ES-I3 (cell line): Measurements from ENCODE around the gene ZC3H15.
A peak's percentile ranks its signal among the peaks of the same experiment; 100 is the strongest.
"Not testable (repeated sequence)": the region's sequence is repeated elsewhere in the genome, so short reads cannot be mapped to it uniquely, and the experiment has no call there.

Source experiments
- H3K36me3 ChIP-seq: 2 replicates; pipeline ENCODE4 v1.6.1; 2013; ENCODE audit warnings: mild to moderate bottlenecking, low read length, control low read depth, moderate library complexity; ENCODE audit not compliant: insufficient read depth
- H3K4me1 ChIP-seq: 2 replicates; pipeline ENCODE4 v1.6.1; 2013; ENCODE audit warnings: mild to moderate bottlenecking, control low read depth, low read length; ENCODE audit not compliant: insufficient read depth
- H3K9ac ChIP-seq: 2 replicates; pipeline ENCODE4 v1.6.1; 2013; ENCODE audit warnings: low read depth, mild to moderate bottlenecking, low read length, moderate library complexity
- H3K9me3 ChIP-seq: 2 replicates; pipeline ENCODE4 v1.6.1; 2013; ENCODE audit warnings: mild to moderate bottlenecking, low read length, moderate library complexity; ENCODE audit not compliant: control insufficient read depth, insufficient read depth

The ZC3H15 gene

DNA sequence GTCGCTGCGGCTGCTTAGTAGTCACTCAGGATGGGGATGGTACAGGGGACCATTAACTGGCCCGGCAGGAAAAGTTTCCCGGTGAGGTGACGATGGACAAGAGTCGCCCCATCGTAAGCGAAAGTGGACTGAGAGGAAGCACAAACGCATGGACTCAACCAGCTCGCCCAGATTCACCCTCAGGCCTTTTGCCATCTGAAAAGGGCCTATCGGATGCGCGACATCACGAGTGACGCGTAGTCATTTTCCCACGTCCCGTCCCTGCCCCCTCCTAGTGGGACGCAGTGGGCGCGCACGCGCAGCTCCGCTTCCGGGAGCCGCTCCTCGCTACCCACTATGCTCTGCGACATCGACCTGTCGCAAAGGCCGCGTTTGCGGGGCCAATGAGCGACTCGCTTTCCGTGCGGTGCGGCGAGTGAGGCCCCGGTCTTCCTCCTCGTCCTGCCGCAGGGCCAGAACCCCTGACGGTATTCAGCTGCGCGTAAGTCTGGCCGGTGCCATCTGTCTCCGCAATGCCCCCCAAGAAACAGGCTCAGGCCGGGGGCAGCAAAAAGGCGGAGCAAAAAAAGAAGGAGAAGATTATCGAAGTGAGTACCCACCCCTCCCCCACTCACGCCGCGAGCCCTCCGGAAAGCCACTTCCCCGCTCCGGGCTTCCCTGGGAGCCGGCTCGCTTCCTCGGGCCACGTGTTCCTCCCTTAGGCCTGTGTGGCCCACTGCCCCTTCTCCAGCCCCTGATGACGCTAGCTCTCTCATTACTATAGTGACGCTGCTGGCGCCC, at the start of gene ZC3H15:
Gene ZC3H15 (plus strand): TSS at position 390 of the 780 bp plus-strand sequence. CDS start 123 bp downstream, at position 513.
- Histone ChIP-seq H3K9ac (peak within 1 kb of the TSS; percentile 79), H3K4me1 (peaks cover 15% of the 10 kb centered on the region; the same call in 1 of the 2 replicates), H3K36me3 (no peaks in the 10 kb centered on the region), H3K9me3 (no peaks in the 10 kb centered on the region)

DNA sequence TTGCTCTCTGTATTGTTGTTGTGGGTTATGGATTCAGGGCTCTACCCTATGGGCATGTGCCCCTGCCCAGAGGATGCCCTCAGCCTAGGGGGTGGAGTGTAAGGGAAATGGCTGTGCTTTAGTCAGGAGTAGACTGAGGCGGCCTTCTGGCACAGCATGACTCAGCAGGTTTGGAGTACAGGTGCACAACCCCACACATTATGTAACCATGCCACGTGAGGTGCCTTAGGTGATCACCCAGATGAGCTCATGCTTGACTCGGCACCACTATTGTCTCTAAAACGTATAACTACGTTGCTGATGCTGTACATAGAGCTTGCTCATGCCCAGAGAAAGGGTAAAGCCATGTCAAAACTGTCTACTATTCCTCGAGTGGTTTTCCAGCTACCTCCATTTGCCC, 48.3 kb upstream of the ZC3H15 start:
- Histone ChIP-seq H3K9ac (no peak overlapping the region), H3K36me3 (no peaks in the 10 kb centered on the region)

DNA sequence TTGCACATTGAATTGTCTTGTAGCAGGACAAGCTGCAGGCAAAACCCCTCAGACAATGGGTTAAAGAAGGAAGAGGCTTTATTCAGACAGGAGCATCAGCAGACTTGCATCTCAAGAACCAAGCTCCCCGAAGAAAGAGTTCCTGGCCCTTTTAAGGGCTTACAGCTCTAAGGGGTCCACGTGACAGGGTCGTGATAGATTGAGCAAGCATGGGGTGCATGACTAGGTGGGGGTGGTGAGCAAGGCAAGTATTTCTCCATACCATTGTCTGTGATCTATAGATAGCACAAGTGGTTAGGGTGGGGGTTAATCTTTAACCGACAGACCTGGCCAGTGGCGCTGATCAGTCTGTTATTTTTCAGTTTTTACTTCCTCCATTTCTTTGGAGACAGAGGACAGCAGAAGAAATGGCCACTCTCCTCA, 46.4 kb upstream of the ZC3H15 start:
- not testable (repeated sequence) for H3K4me1 ChIP-seq, H3K9ac ChIP-seq, H3K9me3 ChIP-seq, H3K36me3 ChIP-seq

More for the DNA sequence above, 48.3 kb upstream of the ZC3H15 start:
- no peaks in the 10 kb centered on the region for H3K4me1 ChIP-seq
- H3K9me3 ChIP-seq, result peaks cover 4% of the 10 kb centered on the region; the same call in 1 of the 2 replicates

DNA sequence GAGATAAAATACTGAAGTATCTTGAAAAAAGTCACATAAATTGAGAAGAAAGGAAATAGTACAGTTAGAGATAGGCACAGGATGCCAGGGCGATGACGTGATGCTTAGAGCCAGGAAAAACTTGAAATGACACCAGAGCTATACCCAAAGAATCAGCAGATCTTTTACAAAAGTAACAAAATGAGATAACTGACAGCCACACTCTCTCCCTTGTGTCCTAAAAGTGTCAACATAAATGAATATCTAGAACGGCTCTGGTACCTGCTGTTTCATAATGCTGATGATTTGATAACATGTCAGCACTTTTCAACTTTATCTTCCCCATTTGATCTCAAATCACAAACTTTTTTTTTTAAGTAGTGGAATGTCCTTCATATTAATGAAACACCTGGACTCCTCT, 45.6 kb upstream of the ZC3H15 start:
- H3K36me3 ChIP-seq, result no peaks in the 10 kb centered on the region
- no peaks in the 10 kb centered on the region for H3K4me1 ChIP-seq
- H3K9me3 ChIP-seq, result peaks cover 4% of the 10 kb centered on the region; the same call in 1 of the 2 replicates
- no peak overlapping the region for H3K9ac ChIP-seq

DNA sequence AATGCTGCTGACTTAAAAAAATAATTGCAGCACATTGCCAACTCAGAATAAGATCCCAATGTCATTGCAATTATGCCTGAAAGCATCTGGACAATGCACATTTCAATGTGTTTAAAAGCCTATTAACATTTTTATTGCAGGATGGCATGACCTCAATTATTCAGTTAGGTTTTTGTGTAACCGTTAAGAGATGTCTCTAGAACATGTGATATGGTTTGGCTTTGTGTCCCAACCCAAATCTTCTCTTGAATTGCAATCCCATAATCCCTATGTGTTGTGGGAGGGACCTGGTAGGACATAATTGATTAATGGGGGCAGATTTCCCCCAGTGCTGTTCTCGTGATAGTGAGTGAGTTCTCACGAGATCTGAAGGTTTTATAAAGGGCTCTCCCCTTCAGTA, 43.2 kb upstream of the ZC3H15 start:
- Histone ChIP-seq H3K9ac (no peak overlapping the region), H3K9me3 (peaks cover 4% of the 10 kb centered on the region; the same call in 1 of the 2 replicates), H3K4me1 (no peaks in the 10 kb centered on the region), H3K36me3 (no peaks in the 10 kb centered on the region)

DNA sequence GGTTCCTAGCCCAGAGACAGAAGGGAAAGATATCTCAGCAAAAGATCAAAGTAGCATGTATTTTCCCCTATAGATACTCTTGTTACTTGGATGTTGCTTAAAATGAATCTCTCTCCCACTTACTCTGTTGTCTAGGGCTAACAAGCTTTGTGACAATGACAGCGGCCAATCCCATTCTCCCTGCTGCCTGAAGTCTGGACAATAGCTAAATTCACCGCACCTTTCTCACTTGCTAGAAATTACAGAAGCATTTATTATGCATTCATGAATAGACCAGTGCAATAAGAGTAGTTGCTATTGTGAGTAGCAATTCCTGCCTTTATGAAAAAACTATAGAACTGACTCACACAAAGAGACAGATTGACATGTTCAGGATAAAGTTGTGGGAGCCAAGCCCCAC, 42.2 kb upstream of the ZC3H15 start:
- H3K9ac ChIP-seq, result no peak overlapping the region
- no peaks in the 10 kb centered on the region for H3K4me1 ChIP-seq
- H3K9me3 ChIP-seq, result peaks cover 4% of the 10 kb centered on the region; the same call in 1 of the 2 replicates
- no peaks in the 10 kb centered on the region for H3K36me3 ChIP-seq

DNA sequence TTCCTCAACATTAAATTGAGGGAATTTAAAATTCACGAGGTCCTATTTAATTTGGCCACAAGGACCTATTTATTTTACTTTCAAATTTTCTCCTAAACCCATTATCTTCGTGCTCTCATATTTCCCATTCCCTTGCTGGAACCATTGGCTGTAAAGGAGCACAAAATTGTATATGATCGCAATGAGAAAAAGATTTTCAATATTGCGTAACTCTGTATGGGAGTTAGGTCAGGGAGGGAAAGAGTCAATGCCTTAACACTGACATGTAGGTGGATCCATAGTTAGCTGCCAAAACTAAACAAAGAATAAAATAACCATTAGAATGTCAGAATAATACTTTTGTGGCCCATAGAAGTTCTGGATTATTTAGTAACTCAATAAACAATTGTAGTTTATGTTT, 40.6 kb upstream of the ZC3H15 start:
- Histone ChIP-seq H3K9me3 (peaks cover under 1% of the 10 kb centered on the region; the same call in 1 of the 2 replicates), H3K9ac (no peak overlapping the region), H3K4me1 (no peaks in the 10 kb centered on the region), H3K36me3 (no peaks in the 10 kb centered on the region)

DNA sequence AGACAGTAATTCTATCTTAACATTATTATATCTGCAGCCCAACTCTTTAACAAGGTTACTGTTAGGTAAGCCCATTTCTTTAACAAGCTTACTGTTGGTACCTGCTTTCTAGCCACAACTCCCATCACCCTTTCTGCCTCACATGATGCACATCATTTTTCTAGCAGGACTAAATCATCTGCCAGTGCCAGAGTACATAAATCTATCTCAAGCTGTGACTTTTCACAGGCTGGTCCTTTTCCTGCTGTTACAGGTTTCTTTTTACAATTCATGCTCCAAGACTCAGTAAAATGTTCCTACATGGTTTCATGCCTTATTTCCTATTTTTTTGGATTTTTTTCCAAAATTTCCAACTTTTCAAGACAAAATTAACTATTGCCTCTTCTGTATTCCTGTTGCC, 30.4 kb upstream of the ZC3H15 start:
- no peak overlapping the region for H3K9ac ChIP-seq
- H3K36me3 ChIP-seq, result no peaks in the 10 kb centered on the region
- H3K9me3 ChIP-seq, result no peaks in the 10 kb centered on the region
- no peaks in the 10 kb centered on the region for H3K4me1 ChIP-seq

DNA sequence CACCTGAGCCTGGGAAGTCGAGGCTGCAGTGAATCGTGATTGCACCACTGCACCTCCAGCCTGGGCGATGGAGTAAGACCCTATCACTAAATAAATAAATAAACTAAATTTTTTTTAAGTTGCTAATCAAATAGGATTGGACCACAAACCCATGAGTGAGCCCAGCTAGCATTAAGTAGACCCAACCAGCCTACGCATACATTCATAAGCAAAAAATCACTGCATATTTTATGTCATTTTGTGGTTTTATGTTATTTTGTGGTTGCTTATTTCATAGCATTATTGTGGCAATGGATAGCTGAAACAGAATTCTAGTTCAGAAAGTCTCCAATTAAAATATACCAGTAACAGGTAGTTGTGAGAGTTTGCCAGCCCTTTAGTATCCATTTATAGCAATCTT, 29.1 kb upstream of the ZC3H15 start:
- H3K36me3 ChIP-seq, result no peaks in the 10 kb centered on the region
- no peaks in the 10 kb centered on the region for H3K4me1 ChIP-seq
- H3K9ac ChIP-seq, result no peak overlapping the region
- H3K9me3 ChIP-seq, result no peaks in the 10 kb centered on the region

DNA sequence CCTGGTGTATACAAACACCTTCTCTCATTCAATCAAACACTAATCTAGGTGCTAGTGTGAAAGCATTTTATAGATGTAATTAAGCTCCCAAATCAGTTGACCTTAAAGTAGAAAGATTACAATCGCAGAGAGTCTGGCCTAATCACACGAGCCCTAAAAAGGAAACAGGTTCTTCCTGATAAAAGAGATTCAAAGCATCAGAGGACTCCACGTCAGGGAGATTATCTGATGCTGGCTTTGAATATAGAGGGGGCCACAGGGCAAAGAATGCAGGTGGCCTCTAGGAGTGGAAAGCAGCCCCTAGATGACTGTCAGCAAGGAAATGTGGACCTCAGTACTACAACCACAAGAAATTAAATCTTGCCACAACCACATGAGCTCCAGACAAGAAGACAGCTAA, 28.2 kb upstream of the ZC3H15 start:
- Histone ChIP-seq H3K9ac (no peak overlapping the region), H3K9me3 (no peaks in the 10 kb centered on the region), H3K4me1 (no peaks in the 10 kb centered on the region), H3K36me3 (no peaks in the 10 kb centered on the region)

DNA sequence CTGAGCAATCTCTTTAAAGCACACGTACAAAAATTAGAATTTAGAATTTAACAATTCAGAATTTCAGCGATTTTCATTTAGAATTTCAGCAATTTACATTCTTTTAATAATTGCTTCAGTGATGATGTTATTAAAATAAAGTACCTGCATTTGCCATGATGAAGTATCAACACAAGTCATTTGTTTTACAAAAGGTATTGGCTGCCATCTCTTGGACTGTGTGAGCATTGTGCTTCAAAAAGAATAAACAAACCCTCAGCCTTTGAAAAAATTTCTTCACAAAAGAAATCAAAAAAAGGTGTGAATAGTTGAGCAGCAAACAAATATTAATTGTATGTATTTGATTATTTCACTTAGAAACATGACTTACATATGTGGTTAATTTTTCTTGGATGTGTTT, 27.1 kb upstream of the ZC3H15 start:
- no peaks in the 10 kb centered on the region for H3K36me3 ChIP-seq
- H3K4me1 ChIP-seq, result no peaks in the 10 kb centered on the region
- no peak overlapping the region for H3K9ac ChIP-seq
- H3K9me3 ChIP-seq, result no peaks in the 10 kb centered on the region

DNA sequence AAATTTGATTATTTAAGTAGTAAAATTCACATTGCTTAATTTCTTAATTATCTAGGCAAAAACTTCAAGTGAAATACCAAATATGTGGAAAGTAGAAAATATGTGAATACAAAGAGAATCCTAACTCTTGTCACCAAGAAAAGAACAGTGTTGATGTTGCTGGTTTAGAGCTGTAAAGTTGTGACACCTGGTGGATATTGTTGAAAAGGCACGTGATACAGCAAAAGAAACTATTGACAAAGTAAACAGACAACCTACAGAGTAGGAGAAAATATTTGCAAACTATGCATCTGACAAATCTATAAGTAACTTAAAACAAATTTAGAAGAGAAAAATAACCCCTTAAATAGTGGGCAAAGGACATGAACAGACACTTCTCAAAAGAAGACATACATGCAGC, 25.6 kb upstream of the ZC3H15 start:
- no peaks in the 10 kb centered on the region for H3K9me3 ChIP-seq
- no peak overlapping the region for H3K9ac ChIP-seq
- no peaks in the 10 kb centered on the region for H3K4me1 ChIP-seq
- no peaks in the 10 kb centered on the region for H3K36me3 ChIP-seq

DNA sequence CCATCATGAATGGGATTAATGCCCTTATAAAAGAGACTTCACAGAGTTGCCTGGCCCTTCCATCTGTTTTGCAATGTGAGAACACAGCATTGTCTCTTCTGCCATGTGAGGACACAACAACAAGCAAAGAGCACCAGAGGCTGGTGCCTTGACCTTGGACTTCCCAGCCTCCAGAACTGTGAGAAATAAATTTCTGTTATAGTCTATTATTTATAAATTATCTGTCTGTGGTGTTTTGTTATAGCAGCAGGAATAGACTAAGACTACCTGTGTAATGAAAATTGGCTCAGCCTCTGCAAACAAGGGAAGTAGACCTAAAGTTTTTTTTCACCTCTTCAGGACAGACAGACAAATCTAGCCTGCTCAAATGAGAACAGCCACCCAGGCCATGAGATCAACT, 19.3 kb upstream of the ZC3H15 start:
- no peaks in the 10 kb centered on the region for H3K9me3 ChIP-seq
- no peak overlapping the region for H3K9ac ChIP-seq
- no peaks in the 10 kb centered on the region for H3K4me1 ChIP-seq
- H3K36me3 ChIP-seq, result no peaks in the 10 kb centered on the region

DNA sequence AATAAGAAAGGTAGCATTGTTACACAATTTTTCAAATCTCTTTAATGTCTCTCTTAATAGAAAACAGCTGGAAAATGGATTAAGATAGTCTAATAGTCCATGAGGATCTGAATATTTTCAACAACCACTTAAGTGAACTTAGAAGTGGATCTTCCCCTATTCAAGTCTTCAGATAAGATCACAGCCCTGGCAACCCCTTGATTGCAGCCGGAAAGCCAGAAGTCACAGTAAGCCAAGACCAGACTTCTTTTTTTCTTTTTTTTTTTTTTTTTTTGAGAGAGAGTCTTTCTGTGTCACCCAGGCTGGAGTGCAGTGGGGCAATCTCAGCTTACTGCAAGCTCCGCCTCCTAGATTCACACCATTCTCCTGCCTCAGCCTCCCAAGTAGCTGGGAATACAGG, 18.6 kb upstream of the ZC3H15 start:
- Histone ChIP-seq H3K9me3 (no peaks in the 10 kb centered on the region), H3K9ac (no peak overlapping the region), H3K36me3 (no peaks in the 10 kb centered on the region), H3K4me1 (no peaks in the 10 kb centered on the region)

DNA sequence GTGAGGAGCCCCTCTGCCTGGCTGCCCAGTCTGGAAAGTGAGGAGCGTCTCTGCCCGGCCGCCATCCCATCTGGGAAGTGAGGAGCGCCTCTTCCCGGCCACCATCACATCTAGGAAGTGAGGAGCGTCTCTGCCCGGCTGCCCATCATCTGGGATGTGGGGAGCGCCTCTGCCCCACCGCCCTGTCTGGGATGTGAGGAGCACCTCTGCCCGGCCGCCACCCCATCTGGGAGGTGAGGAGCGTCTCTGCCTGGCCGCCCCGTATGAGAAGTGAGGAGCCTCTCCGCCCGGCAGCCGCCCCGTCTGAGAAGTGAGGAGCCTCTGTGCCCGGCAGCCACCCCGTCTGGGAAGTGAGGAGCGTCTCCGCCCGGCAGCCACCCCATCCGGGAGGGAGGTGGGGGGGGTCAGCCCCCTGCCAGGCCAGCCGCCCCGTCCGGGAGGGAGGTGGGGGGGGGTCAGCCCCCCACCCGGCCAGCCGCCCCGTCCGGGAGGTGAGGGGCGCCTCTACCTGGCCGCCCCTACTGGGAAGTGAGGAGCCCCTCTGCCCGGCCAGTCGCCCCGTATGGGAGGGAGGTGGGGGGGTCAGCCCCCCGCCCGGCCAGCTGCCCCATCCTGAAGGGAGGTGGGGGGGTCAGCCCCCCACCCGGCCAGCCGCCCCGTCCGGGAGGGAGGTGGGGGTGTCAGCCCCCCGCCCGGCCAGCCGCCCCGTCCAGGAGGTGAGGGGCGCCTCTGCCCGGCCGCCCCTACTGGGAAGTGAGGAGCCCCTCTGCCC, 13.2 kb upstream of the ZC3H15 start:
- not testable (repeated sequence) for H3K9me3 ChIP-seq, H3K9ac ChIP-seq, H3K36me3 ChIP-seq, H3K4me1 ChIP-seq
